ENCODE results near the gene COL4A2. TPM values are rescaled to one million over a fixed set of nuclear protein-coding genes. Genes with fewer than 3 reads are reported as not detected.

Gene COL4A2
- polyA plus RNA-seq, 1 donor (not counting 4 experiments of a cell fraction or from before 2014, with no cell fraction given): 30.7 TPM

GRCh38 chr13:110436276-110436675, 129.2 kb downstream of the COL4A2 start:
- Histone ChIP-seq H3K4me1 (ENCODE audit: control insufficient read depth, extremely low read depth, insufficient read depth, low read length) (no peaks in the 10 kb centered on the region), H3K9me3 (ENCODE audit: control insufficient read depth, low read depth, low read length) (no peaks in the 10 kb centered on the region), H3K4me3 (ENCODE audit: control insufficient read depth in 2 of 3, extremely low read depth in 1 of 3, insufficient read depth in 2 of 3, low read depth in 1 of 3, low read length in 3 of 3) (no peak overlapping the region), H3K4me2 (ENCODE audit: control insufficient read depth, extremely low read depth, insufficient read depth, low read depth, low read length) (no peak overlapping the region), H4K20me1 (ENCODE audit: control insufficient read depth, extremely low read depth, insufficient read depth, low read length) (no peaks in the 10 kb centered on the region), H2AFZ (ENCODE audit: control insufficient read depth, low read length) (no peak overlapping the region), H3K27me3 (ENCODE audit: control insufficient read depth, extremely low read depth, insufficient read depth, low read length) (no peaks in the 10 kb centered on the region), H3K9me1 (ENCODE audit: control insufficient read depth, extremely low read depth, insufficient read depth, low read length) (no peaks in the 10 kb centered on the region), H3K27ac (ENCODE audit: control insufficient read depth, insufficient read depth, low read length) (no peak overlapping the region), H3K9ac (ENCODE audit: control insufficient read depth, extremely low read depth, insufficient read depth, low read length) (no peak overlapping the region), H3K36me3 (ENCODE audit: control insufficient read depth in 2 of 2, extremely low read depth in 1 of 2, insufficient read depth in 2 of 2, low read length in 2 of 2) (peaks cover 21 to 25% of the 10 kb centered on the region in 2 experiments), H3K79me2 (ENCODE audit: control insufficient read depth, insufficient read depth, low read length) (no peaks in the 10 kb centered on the region)
- dilution Hi-C loops (cut with MboI; ENCODE audit: extremely low pct_ligation_motif_present, low sequenced_read_pairs): no loop called here
- DNase-seq (ENCODE audit: low read depth, low spot score): no peak
- no peak for TF ChIP-seq EZH2 (IDR thresholded peaks at IDR 0.05; ENCODE audit: low read length)
- FAIRE-seq: no peak

- Histone ChIP-seq H3K4me2 (ENCODE audit: control insufficient read depth, extremely low read depth, insufficient read depth, low read depth, low read length) (no peak overlapping the region), H3K79me2 (ENCODE audit: control insufficient read depth, insufficient read depth, low read length) (no peaks in the 10 kb centered on the region), H3K9me3 (ENCODE audit: control insufficient read depth, low read depth, low read length) (no peaks in the 10 kb centered on the region), H3K4me3 (ENCODE audit: control insufficient read depth in 2 of 3, extremely low read depth in 1 of 3, insufficient read depth in 2 of 3, low read depth in 1 of 3, low read length in 3 of 3) (no peak overlapping the region), H3K27ac (ENCODE audit: control insufficient read depth, insufficient read depth, low read length) (no peak overlapping the region), H2AFZ (ENCODE audit: control insufficient read depth, low read length) (no peak overlapping the region), H4K20me1 (ENCODE audit: control insufficient read depth, extremely low read depth, insufficient read depth, low read length) (no peaks in the 10 kb centered on the region), H3K9me1 (ENCODE audit: control insufficient read depth, extremely low read depth, insufficient read depth, low read length) (no peaks in the 10 kb centered on the region), H3K4me1 (ENCODE audit: control insufficient read depth, extremely low read depth, insufficient read depth, low read length) (no peaks in the 10 kb centered on the region), H3K36me3 (ENCODE audit: control insufficient read depth in 2 of 2, extremely low read depth in 1 of 2, insufficient read depth in 2 of 2, low read length in 2 of 2) (peaks cover 18 to 27% of the 10 kb centered on the region in 2 experiments), H3K9ac (ENCODE audit: control insufficient read depth, extremely low read depth, insufficient read depth, low read length) (no peak overlapping the region), H3K27me3 (ENCODE audit: control insufficient read depth, extremely low read depth, insufficient read depth, low read length) (no peaks in the 10 kb centered on the region)
- no peak for DNase-seq (ENCODE audit: low read depth, low spot score)
- dilution Hi-C loops (cut with MboI; ENCODE audit: extremely low pct_ligation_motif_present, low sequenced_read_pairs): no loop called here
- TF ChIP-seq EZH2 (IDR thresholded peaks at IDR 0.05; ENCODE audit: low read length) (no peak), CTCF (optimal IDR thresholded peaks at IDR 0.05 in 1 of 3, IDR thresholded peaks at IDR 0.05 in 1 of 3, conservative IDR thresholded peaks at IDR 0.05 in 1 of 3; ENCODE audit: extremely low read depth in 1 of 3, insufficient read depth in 2 of 3, low read length in 3 of 3) (no peak)
- no peak for FAIRE-seq
Observed at GRCh38 chr13:110436786-110437370, 129.8 kb downstream of the COL4A2 start.

- dilution Hi-C loops (cut with MboI; ENCODE audit: extremely low pct_ligation_motif_present, low sequenced_read_pairs): no loop called here
- H3K9me3 ChIP-seq (ENCODE audit: control insufficient read depth, low read depth, low read length): no peaks in the 10 kb centered on the region
- no peaks in the 10 kb centered on the region for H4K20me1 ChIP-seq (ENCODE audit: control insufficient read depth, extremely low read depth, insufficient read depth, low read length)
- peaks cover 6% of the 10 kb centered on the region for H3K4me1 ChIP-seq (ENCODE audit: control insufficient read depth, extremely low read depth, insufficient read depth, low read length)
- H3K27me3 ChIP-seq (ENCODE audit: control insufficient read depth, extremely low read depth, insufficient read depth, low read length): no peaks in the 10 kb centered on the region
- peaks cover 16 to 27% of the 10 kb centered on the region in 2 experiments for H3K36me3 ChIP-seq (ENCODE audit: control insufficient read depth in 2 of 2, extremely low read depth in 1 of 2, insufficient read depth in 2 of 2, low read length in 2 of 2)
- H3K9me1 ChIP-seq (ENCODE audit: control insufficient read depth, extremely low read depth, insufficient read depth, low read length): peaks cover 2% of the 10 kb centered on the region
- TF ChIP-seq EZH2 (IDR thresholded peaks at IDR 0.05; ENCODE audit: low read length): no peak
- TF ChIP-seq CTCF (optimal IDR thresholded peaks at IDR 0.05 in 1 of 3, IDR thresholded peaks at IDR 0.05 in 1 of 3, conservative IDR thresholded peaks at IDR 0.05 in 1 of 3; ENCODE audit: extremely low read depth in 1 of 3, insufficient read depth in 2 of 3, low read length in 3 of 3): no peak
- DNase-seq (ENCODE audit: low read depth, low spot score) (no peak), FAIRE-seq (no peak)
- H3K27ac ChIP-seq (ENCODE audit: control insufficient read depth, insufficient read depth, low read length): no peak overlapping the region
- no peak overlapping the region for H3K4me2 ChIP-seq (ENCODE audit: control insufficient read depth, extremely low read depth, insufficient read depth, low read depth, low read length)
- no peaks in the 10 kb centered on the region for H3K79me2 ChIP-seq (ENCODE audit: control insufficient read depth, insufficient read depth, low read length)
- H3K4me3 ChIP-seq (ENCODE audit: control insufficient read depth in 2 of 3, extremely low read depth in 1 of 3, insufficient read depth in 2 of 3, low read depth in 1 of 3, low read length in 3 of 3): no peak overlapping the region
- no peak overlapping the region for H3K9ac ChIP-seq (ENCODE audit: control insufficient read depth, extremely low read depth, insufficient read depth, low read length)
- no peak overlapping the region for H2AFZ ChIP-seq (ENCODE audit: control insufficient read depth, low read length)
Observed at GRCh38 chr13:110438211-110438610, 131.1 kb downstream of the COL4A2 start.

All from keratinocyte (primary cell).